Measurements from ENCODE around the gene ZNF775. TPM values are rescaled to one million over a fixed set of nuclear protein-coding genes. Genes with fewer than 3 reads are reported as not detected.
A peak's percentile ranks its signal among the peaks of the same experiment; 100 is the strongest.
"Not testable (repeated sequence)": the region's sequence is repeated elsewhere in the genome, so short reads cannot be mapped to it uniquely, and the experiment has no call there.

Gene ZNF775
- total RNA-seq, 1 donor from 2014 or later: 3.6 TPM

- ATAC-seq (ENCODE audit: poor library complexity) (no peak), DNase-seq (no peak)
- intact Hi-C loops (cut with DNase I): no loop called here
These were observed 1.9 kb upstream of the ZNF775 start for GRCh38 chr7:150377196-150377595.

GRCh38 chr7:150377635-150378034 is 1.5 kb upstream of the ZNF775 start:
- ATAC-seq (ENCODE audit: poor library complexity) (no peak), DNase-seq (no peak)
- intact Hi-C loops (cut with DNase I): no loop called here

GRCh38 chr7:150378115-150378852 is 846 bp upstream of the ZNF775 start:
- ATAC-seq (ENCODE audit: poor library complexity): peak; percentile 27
- DNase-seq: no peak
- intact Hi-C loops (cut with DNase I): no loop called here

DNA sequence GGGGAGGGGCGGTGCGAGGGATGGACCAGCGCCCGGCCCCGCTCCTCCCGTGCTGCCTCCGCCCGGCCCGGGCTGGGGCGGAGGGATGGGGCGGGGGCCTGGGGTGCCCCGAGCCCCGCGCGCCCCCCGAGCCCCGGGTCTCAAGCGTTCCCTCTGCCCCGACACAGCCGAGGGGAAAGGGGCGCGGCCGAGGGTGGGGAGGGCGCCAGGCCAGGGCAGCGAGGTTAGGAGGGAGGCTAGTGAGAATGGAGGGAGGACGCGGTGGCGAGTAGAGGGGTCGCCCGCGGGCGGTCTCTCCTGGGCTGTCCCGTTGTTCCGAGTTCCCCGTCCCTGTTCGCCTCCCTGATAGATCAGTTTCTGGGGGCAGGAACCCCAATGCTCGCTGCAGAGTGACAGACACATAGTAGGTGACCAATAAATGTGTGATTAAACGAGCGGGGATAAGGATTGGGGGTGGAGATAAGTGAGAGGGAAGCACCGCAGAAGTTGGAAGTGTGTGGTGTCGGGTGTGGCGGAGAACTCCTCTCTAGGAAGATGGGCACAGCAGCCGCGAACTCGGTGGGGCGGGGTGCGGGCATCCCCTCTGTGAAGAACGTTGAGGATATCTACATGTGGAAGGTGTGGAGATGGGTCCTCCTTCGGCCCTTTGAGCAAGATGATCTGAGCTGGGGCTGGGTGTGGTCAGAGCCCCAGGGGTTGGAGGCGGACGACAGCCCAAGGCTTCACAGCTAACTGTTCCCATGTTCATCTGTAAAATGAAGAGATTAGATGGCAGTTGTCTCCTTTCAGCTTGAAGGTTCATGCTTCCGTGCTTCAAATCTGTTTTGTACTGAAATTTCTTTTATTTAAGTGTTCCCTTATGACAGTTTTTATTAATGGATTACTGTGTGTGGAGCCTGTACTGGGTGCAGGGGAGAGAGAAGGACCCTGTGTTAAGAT is 580 bp downstream of the ZNF775 start:
- intact Hi-C loops (cut with DNase I): no loop called here
- no peak for DNase-seq

GRCh38 chr7:150380463-150380862 is 1.3 kb downstream of the ZNF775 start:
- intact Hi-C loops (cut with DNase I): no loop called here
- no peak for DNase-seq
- no peak for ATAC-seq (ENCODE audit: poor library complexity)

More for the DNA sequence above, 580 bp downstream of the ZNF775 start:
- peak; percentile 4 for ATAC-seq (ENCODE audit: poor library complexity)

- intact Hi-C loops (cut with DNase I): no loop called here
- no peak for DNase-seq
- no peak for ATAC-seq (ENCODE audit: poor library complexity)
These were observed 2.0 kb downstream of the ZNF775 start for GRCh38 chr7:150381096-150381495.

DNA sequence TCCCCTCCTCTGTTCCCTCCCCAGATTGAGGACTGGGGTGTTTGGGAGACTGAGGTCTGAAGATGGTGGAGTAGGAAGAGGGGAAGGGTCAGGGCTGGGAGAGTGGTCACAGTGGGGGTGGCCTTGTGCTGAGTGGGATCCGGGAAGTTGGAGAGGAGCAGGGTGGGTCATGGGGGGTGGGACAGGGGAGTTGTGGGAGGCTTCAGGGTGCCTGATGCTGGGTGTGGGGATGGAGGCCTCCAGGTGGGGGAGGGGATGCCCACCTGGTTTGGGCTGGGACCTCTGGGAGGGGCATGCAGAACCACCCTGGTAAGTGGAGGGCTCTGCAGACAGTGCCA is 2.6 kb downstream of the ZNF775 start:
- DNase-seq (no peak), ATAC-seq (ENCODE audit: poor library complexity) (no peak)
- intact Hi-C loops (cut with DNase I): no loop called here

DNA sequence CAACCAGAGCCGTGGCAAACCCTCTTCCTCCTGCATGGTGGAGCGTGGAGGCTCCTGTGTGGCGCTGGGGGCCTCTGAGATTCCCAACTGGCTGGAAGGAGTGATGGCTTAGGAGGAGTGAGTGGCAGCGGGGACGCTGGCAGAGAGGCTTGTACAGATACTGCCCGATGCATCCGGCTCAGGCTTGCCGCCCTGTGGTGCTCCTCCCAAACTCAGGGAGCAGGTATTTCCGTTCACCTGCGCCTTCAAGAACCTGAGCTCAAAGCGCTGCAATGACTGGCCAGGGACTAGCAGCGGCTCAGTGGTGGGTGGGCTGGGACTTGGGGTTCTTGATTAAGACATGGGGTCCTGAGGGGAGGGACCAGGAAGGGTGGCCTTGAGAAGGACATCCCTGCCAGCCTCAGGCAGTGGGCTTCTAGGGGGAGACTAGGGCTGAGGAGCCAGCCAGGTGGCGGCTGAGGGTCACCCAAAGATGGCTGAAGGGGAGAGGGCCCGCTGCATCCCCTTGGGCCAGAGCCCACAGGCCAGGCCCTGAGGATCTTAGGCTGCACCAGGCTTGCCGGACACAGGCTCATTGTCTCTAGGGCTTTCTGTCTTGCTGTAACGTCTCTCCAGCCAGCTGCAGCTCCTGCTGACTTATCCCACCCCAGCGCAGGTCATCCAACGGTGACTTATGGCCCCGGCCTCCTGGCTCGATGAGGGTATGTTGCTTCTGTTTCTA is 3.2 kb downstream of the ZNF775 start:
- no peak for ATAC-seq (ENCODE audit: poor library complexity)
- intact Hi-C loops (cut with DNase I): no loop called here
- no peak for DNase-seq

DNA sequence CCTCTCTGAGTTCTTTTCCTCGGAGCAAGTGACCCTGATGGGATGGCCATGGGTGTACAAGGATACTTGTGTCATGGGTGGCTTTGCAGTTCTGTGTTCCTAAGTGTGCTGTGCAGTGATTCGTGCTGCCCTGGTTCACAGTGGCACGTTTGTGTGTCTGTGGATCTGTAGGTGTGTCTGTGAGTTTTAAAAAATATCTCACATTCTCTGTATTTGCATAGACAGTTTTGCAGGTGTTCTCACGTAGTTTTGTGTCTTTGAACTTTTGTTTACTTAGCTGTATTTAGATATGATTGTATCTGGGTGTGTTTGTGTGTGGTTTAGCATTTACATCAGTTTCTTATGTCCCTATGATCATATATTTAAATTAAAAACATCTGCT is 3.7 kb downstream of the ZNF775 start:
- intact Hi-C loops (cut with DNase I): no loop called here
- no peak for ATAC-seq (ENCODE audit: poor library complexity)
- DNase-seq: no peak

DNA sequence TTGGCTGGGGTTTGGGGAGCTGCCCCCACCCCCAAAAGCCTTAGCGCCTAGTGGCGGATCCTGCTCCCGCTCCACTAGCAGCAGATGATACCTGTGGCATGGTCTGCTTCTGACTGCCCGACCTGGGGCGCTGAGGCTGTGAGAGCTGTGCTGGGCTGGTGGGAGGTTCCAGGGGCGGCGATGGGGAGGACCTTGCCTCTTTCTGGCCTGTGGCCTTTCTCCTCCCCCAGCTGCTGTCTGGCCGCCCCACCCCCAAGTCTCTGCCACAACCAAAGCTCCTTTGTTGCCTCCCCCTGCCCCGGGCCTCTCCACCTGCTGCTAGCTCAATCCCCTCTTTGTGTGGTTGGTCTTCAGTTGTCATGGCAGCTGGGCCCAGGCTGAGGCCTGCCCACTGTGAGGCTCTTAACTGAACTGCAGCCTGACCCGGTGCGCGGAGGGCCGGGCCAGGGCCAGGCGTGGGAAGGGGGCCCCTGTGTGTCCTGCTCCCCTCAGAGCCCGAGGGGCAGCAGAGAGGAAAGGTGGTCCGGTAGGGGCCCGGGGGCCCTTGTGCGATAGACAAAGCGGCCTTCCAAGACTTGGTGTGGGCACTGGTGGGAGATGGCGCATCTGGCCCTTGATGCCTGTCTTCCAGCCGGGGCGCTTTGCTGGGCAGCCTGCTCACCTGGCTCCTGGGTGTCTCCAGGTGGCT is 4.7 kb downstream of the ZNF775 start:
- DNase-seq: no peak
- intact Hi-C loops (cut with DNase I): no loop called here
- no peak for ATAC-seq (ENCODE audit: poor library complexity)

DNA sequence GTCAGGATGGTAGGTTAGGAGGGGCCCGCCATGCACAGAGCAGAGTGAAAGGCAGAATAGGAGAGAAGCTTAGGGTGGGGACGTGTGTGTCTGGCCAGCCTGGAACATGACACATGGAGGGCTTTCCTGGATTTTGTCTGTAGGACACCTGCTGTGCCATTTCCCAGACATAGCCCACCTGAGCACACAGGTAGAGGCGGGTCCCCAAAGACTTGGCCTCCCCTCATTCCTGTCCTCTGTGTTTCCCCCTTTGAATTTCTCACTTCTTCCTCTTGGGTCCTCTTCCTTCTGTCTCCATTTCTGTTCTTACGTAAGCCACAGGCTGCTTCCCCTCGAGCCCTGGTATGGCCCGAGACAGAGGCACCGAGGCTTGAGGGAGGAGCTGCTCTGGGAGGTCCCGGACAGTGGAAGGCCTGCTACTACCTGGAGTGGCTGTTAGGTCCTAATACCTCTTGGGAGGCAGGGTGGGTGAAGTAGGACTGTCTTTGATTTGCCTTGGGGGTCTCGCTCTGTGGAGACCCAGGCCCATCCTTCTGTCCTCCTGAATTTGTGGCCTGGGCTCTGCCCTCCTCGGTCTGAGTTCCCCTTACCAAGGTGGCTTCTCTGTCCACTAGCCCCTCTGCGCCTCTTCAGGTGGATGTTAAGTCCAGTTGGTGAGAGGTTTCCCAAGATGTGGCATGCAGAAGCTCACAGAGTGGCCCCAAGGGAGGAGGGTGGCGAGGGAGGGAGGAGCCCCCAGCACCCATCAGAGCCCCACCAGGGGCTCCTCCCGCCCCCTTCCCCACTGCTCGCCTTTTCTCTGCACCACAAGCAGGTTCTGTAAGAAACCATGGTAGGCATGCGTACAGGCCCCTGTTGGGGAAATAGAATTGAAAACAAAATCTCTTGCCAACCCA is 5.5 kb downstream of the ZNF775 start:
- intact Hi-C loops (cut with DNase I): no loop called here
- no peak for ATAC-seq (ENCODE audit: poor library complexity)
- DNase-seq: no peak

GRCh38 chr7:150385302-150385723 is 6.2 kb downstream of the ZNF775 start:
- no peak for DNase-seq
- intact Hi-C loops (cut with DNase I): no loop called here
- no peak for ATAC-seq (ENCODE audit: poor library complexity)

GRCh38 chr7:150385884-150386283 is 6.8 kb downstream of the ZNF775 start:
- ATAC-seq (ENCODE audit: poor library complexity); DNase-seq; intact Hi-C loops (cut with DNase I): not testable (repeated sequence)

- intact Hi-C loops (cut with DNase I): no loop called here
- DNase-seq: no peak
- ATAC-seq (ENCODE audit: poor library complexity): no peak
These were observed 9.2 kb downstream of the ZNF775 start for GRCh38 chr7:150388306-150388705.

DNA sequence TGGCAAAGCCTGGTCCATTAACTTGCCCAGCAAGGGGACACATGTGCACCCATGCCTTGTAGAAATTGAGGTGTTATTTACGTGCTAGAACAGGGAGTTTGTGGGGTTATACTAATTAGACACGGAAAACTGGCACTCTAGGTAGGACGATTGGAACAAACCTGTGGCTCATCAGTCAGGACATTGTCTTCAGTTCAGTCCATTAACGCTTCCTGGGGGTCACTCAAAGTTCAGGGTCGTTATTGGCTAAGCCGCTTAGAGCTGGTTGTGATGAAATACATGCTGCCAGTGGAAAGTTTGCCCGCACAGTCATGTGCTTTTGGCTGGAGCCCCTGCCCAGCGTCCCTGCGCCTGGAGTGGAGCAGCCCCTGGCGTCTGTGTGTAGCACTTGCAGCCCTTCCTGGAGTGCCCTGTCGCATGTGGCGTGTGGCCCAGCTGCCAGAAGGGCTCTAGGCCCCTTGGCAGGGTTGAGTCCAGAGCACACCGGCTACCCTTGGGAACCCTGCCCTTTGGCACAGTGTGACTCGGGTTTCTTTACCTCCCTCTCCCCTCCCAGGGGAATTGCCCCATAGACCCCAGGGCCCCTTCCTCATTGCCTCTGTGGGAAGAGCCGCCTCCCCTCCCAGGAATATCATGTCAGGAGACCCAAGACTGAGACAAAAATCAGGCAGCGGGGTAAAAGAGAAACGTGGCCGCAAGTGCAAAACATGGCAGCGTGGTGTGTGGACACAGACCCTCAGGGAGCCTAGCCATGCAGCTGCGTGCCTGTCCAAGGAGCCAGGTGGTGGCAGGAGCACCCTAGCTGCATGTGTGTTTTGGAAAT is 9.8 kb downstream of the ZNF775 start:
- peak; percentile 97 for ATAC-seq (ENCODE audit: poor library complexity)
- peak; percentile 86 for DNase-seq
- intact Hi-C loops (cut with DNase I): no loop called here

GRCh38 chr7:150389532-150389816 is 10.3 kb downstream of the ZNF775 start:
- intact Hi-C loops (cut with DNase I): no loop called here
- ATAC-seq (ENCODE audit: poor library complexity): no peak
- no peak for DNase-seq

- ATAC-seq (ENCODE audit: poor library complexity) (no peak), DNase-seq (no peak)
- intact Hi-C loops (cut with DNase I): no loop called here
These were observed 11.1 kb downstream of the ZNF775 start for GRCh38 chr7:150390205-150390604.
